DLD1 (cell line): ENCODE measurements around the gene SORCS3.

Experiments used
- in situ Hi-C: cut with HindIII; loops from 2 replicates; pipeline ENCODE4 v1.10.0; 2017; ENCODE audit warnings: low sequenced_read_pairs

SORCS3 gene

GRCh38 chr10:104834580-104834979 lies 193.5 kb downstream of the SORCS3 start:
- in situ Hi-C loops: no loop called here

- in situ Hi-C loops: no loop called here
Observed at GRCh38 chr10:104835422-104835821, 194.3 kb downstream of the SORCS3 start.

- in situ Hi-C loops: no loop called here
Observed at GRCh38 chr10:104842704-104843103, 201.6 kb downstream of the SORCS3 start.

- in situ Hi-C loops: no loop called here
Observed at GRCh38 chr10:104844073-104844472, 203.0 kb downstream of the SORCS3 start.

- in situ Hi-C loops: no loop called here
Observed at GRCh38 chr10:104850023-104850422, 208.9 kb downstream of the SORCS3 start.

- in situ Hi-C loops: no loop called here
Observed at GRCh38 chr10:104867966-104868598, 227.0 kb downstream of the SORCS3 start.

GRCh38 chr10:104872691-104873090 lies 231.6 kb downstream of the SORCS3 start:
- in situ Hi-C loops: no loop called here

- in situ Hi-C loops: no loop called here
Observed at GRCh38 chr10:104873161-104873560, 232.1 kb downstream of the SORCS3 start.

- in situ Hi-C loops: no loop called here
Observed at GRCh38 chr10:104875561-104875960, 234.5 kb downstream of the SORCS3 start.

GRCh38 chr10:104880624-104881398 lies 239.7 kb downstream of the SORCS3 start:
- in situ Hi-C loops: no loop called here

- in situ Hi-C loops: no loop called here
Observed at GRCh38 chr10:104881740-104882139, 240.7 kb downstream of the SORCS3 start.

GRCh38 chr10:104892879-104893617 lies 252.0 kb downstream of the SORCS3 start:
- in situ Hi-C loops: no loop called here

- in situ Hi-C loops: no loop called here
Observed at GRCh38 chr10:104893701-104894100, 252.6 kb downstream of the SORCS3 start.

- in situ Hi-C loops: no loop called here
Observed at GRCh38 chr10:104894681-104895080, 253.6 kb downstream of the SORCS3 start.

- in situ Hi-C loops: no loop called here
Observed at GRCh38 chr10:104895541-104895940, 254.5 kb downstream of the SORCS3 start.

GRCh38 chr10:104895981-104896380 lies 254.9 kb downstream of the SORCS3 start:
- in situ Hi-C loops: no loop called here

GRCh38 chr10:104897696-104898095 lies 256.6 kb downstream of the SORCS3 start:
- in situ Hi-C loops: no loop called here

GRCh38 chr10:104899779-104900178 lies 258.7 kb downstream of the SORCS3 start:
- in situ Hi-C loops: no loop called here

GRCh38 chr10:104903433-104903832 lies 262.3 kb downstream of the SORCS3 start:
- in situ Hi-C loops: no loop called here

- in situ Hi-C loops: no loop called here
Observed at GRCh38 chr10:104904753-104905323, 263.7 kb downstream of the SORCS3 start.

GRCh38 chr10:104906112-104906511 lies 265.0 kb downstream of the SORCS3 start:
- in situ Hi-C loops: no loop called here
